Measurements from ENCODE around the gene PLK3. TPM values are rescaled to one million over a fixed set of nuclear protein-coding genes. Genes with fewer than 3 reads are reported as not detected.

Gene PLK3
- total and polyA plus RNA-seq, 2 experiments from 2014 or later: 8.7 to 15.1 TPM

- peak overlapping the region; percentile 100 for H3K4me2 ChIP-seq
- H2AFZ ChIP-seq: no peak overlapping the region
- H3K27me3 ChIP-seq (ENCODE audit: insufficient read depth): no peaks in the 10 kb centered on the region
- H3F3A ChIP-seq (replicated peaks; ENCODE audit: low read depth): peaks cover 65% of the 10 kb centered on the region
- Mint-ChIP-seq H3K27ac (peak overlapping the region; percentile 97), H3K36me3 (ENCODE audit: low read depth) (peaks cover 61% of the 10 kb centered on the region), H3K9me3 (no peaks in the 10 kb centered on the region; the same call in 2 of the 3 replicates), H3K4me1 (peaks cover 20% of the 10 kb centered on the region), H3K4me3 (peak overlapping the region; percentile 87), H3K27me3 (ENCODE audit: insufficient read depth, low read depth, poor library complexity) (peaks cover 25% of the 10 kb centered on the region)
- peaks cover 43% of the 10 kb centered on the region for H3K79me2 ChIP-seq (replicated peaks; ENCODE audit: insufficient read depth)
- ATAC-seq (no peak), DNase-seq (ENCODE audit: low spot score) (no peak)
- H3K9me2 ChIP-seq (ENCODE audit: insufficient read depth): no peaks in the 10 kb centered on the region
- H3K27ac ChIP-seq (ENCODE audit: low read depth): peak overlapping the region; percentile 90
- H3K4me1 ChIP-seq (ENCODE audit: insufficient read depth): peaks cover 15% of the 10 kb centered on the region
- TF ChIP-seq ZNF462 (CRISPR knock-in tag; IDR thresholded peaks at IDR 0.05): no peak
- TF ChIP-seq CREB1 (CRISPR knock-in tag; IDR thresholded peaks at IDR 0.05; ENCODE audit: low read depth): no peak
- no peak for TF ChIP-seq STAT1 (IDR thresholded peaks at IDR 0.05; ENCODE audit: unreplicated experiment)
- TF ChIP-seq REST (IDR thresholded peaks at IDR 0.05; ENCODE audit: unreplicated experiment): no peak
- TF ChIP-seq EZH2 (IDR thresholded peaks at IDR 0.05; ENCODE audit: low read depth, unreplicated experiment): no peak
- no peak for TF ChIP-seq POLR2AphosphoS5 (IDR thresholded peaks at IDR 0.05; ENCODE audit: low read depth)
- TF ChIP-seq EZH2phosphoT487 (IDR thresholded peaks at IDR 0.05; ENCODE audit: unreplicated experiment): no peak
- TF ChIP-seq ETS1 (IDR thresholded peaks at IDR 0.05): no peak
- no peak for TF ChIP-seq ZNF331 (CRISPR knock-in tag; IDR thresholded peaks at IDR 0.05; ENCODE audit: low read depth)
- no peak for TF ChIP-seq ZNF114 (CRISPR knock-in tag; IDR thresholded peaks at IDR 0.05)
- no peak for TF ChIP-seq JUNB (IDR thresholded peaks at IDR 0.05; ENCODE audit: unreplicated experiment)
- no peak for TF ChIP-seq NANOG (IDR thresholded peaks at IDR 0.05; ENCODE audit: borderline replicate concordance)
- TF ChIP-seq CTCF (conservative IDR thresholded peaks at IDR 0.05; ENCODE audit: low read depth in 2 of 2): no peak
- H4K20me1 ChIP-seq (replicated peaks; ENCODE audit: insufficient read depth): peaks cover 35% of the 10 kb centered on the region
- H3K36me3 ChIP-seq (ENCODE audit: insufficient read depth): peaks cover 37% of the 10 kb centered on the region
- H3K4me3 ChIP-seq: peak overlapping the region; percentile 99
These were observed 23.5 kb upstream of the PLK3 start for GRCh38 chr1:44776730-44777068.

Data from GM23338 (cell line).